HG02884 (cell line): Measurements from ENCODE around the gene MUC22.
"Not testable (repeated sequence)": the region's sequence is repeated elsewhere in the genome, so short reads cannot be mapped to it uniquely, and the experiment has no call there.

Source experiments
- ATAC-seq: cut with Tn5 transposase; IDR thresholded peaks from one replicate; pipeline ENCODE4 v1.9.1; 2021; ENCODE audit warnings: mild to moderate bottlenecking, moderate library complexity; ENCODE audit not compliant: unreplicated experiment

The MUC22 gene

DNA sequence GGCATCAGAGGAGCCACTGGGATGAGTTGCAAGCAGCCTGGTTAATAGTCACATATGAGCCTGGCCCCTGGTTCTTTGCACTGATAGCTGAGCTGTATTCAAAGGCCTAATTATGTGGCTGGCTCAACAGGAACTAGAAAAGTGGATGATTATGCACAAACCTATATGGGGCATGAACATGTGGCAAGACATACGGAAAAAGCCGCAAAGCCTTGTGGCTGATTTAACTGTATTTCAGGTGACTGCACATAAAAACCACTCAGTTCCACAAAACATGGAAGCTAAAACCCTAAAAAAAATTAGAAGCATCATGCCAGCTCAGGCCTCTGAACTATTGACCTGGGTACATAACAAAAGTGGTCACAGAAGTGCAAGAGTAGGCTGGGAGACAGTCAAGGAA is 13.0 kb upstream of the MUC22 start:
- no peak for ATAC-seq

- no peak for ATAC-seq
These were observed 11.5 kb upstream of the MUC22 start for GRCh38 chr6:30998785-30999184.

DNA sequence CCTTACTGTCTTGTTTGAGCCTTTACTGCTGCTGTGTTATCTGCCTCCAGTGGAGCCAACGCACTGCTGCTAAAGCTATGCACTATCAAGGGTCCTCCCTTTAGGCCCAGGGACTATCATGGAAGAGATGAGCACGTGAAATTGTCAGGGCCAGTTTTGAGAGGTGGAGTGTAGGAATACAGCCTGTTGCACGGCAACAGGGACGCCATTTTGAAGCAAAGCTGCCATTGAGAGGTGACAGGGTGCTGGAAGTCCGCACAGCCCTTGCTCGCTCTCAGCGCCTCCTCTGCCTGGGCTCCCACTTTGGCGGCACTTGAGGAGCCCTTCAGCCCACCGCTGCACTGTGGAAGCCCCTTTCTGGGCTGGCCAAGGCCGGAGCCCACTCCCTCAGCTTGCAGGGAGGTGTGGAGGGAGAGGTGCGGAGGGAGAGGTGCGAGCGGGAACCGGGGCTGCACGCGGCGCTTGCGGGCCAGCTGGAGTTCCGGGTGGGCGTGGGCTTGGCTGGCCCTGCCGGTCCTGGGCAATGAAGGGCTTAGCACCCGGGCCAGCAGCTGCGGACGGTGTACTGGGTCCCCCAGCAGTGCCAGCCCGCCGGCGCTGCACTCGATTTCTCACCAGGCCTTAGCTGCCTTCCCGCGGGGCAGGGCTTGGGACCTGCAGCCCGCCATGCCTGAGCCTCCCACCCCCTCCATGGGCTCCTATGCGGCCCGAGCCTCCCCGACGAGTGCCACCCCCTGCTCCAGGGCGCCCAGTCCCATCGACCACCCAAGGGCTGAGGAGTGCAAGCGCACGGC is 10.0 kb upstream of the MUC22 start:
- not testable (repeated sequence) for ATAC-seq

DNA sequence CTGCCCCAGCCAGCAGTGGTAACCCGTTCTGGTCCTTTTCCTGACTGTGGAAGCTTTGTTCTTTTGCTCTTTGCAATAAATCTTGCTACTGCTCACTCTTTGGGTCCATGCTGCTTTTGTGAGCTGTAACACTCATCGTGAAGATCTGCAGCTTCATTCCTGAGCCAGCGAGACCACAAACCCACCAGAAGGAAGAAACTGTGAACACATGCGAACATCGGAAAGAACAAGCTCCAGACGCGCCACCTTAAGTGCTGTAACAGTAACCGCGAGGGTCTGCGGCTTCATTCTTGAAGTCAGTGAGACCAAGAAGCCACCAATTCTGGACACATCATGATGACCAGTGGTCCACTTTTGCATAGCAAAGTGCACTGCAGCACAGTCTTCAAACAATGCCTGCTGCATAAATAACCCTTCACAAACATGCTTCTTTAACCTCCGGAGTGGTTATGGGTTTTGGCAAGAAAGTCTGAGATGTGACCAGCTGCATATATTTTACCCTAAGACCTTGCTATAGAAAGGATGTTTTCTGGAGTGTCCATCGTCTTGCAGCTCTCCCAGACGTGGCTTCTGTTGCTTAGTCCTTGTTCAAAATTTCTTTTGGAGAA is 8.9 kb upstream of the MUC22 start:
- ATAC-seq, result no peak

GRCh38 chr6:31002471-31002870 is 7.8 kb upstream of the MUC22 start:
- no peak for ATAC-seq

- no peak for ATAC-seq
These were observed 5.5 kb upstream of the MUC22 start for GRCh38 chr6:31004794-31005193.

DNA sequence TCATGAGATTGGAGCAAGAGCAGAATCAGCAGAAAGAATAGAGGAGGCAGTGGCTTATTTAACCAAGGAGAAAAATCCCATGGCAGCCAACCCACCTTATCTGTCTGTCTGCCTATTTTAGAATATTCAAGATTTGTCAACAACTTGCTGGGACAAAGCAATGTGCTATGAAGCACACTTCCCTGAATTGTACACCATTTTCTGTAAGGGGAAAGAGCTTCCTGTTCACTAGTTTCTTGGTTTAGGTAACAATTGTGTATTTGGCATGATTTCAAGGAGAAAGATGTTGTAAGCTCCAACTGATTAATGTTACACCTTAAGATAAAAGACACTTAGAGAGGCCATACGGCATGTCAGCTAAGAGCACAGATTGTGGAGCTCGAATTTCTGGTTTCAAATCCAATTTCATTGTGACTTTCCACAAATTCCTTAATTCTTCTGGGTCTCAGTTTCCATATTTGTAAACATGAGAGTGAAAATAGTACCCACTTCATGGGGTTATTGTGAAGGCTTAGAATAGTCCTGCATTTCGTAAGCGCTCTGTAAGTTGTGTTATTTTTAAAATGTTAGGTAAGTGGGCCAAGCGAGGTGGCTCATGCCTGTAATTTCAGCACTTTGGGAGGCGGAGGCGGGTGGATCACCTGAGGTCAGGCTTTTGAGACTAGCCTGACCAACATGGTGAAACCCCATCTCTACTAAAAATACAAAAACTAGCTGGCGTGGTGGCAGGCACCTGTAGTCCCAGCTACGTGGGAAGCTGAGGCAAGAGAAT is 4.8 kb upstream of the MUC22 start:
- no peak for ATAC-seq

DNA sequence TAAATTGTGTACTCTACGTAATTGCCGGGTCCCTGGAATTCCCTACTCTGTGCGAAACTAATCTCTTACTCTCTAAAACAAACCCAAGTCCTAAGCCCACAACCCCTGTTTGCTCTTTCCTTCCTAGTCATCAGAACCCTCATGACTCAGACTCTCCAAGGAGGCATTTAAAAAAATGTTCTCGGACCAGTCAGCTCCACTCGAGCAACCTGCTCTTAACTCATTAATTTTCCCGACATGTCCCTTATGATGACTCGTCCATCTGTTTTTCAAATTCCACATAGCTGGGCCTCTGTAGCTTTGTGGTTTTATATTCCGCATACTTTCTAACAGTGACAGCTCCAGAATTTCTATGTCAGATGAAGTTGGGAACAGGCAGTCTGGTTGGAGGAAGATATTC is 2.6 kb upstream of the MUC22 start:
- ATAC-seq, result no peak

GRCh38 chr6:31008165-31008564 is 2.1 kb upstream of the MUC22 start:
- ATAC-seq, result no peak

- ATAC-seq, result no peak
These were observed 543 bp upstream of the MUC22 start for GRCh38 chr6:31009731-31010130.

- ATAC-seq, result no peak
These were observed 879 bp downstream of the MUC22 start for GRCh38 chr6:31011153-31011552.

- no peak for ATAC-seq
These were observed 6.5 kb downstream of the MUC22 start for GRCh38 chr6:31016659-31017299.

DNA sequence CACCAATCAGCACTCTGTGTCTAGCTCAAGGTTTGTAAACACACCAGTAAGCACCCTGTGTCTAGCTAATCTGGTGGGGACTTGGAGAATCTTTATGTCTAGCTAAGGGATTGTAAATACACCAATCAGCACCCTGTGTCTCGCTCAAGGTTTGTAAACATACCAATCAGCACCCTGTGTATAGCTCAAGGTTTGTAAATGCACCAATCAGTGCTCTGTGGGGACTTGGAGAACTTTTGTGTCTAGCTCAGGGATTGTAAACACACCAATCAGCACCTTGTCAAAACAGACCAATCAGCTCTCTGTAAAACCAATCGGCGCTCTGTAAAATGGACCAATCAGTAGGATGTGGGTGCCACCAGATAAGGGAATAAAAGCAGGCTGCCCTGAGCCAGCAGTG is 7.2 kb downstream of the MUC22 start:
- not testable (repeated sequence) for ATAC-seq

- ATAC-seq, result no peak
These were observed 9.8 kb downstream of the MUC22 start for GRCh38 chr6:31020057-31020456.

DNA sequence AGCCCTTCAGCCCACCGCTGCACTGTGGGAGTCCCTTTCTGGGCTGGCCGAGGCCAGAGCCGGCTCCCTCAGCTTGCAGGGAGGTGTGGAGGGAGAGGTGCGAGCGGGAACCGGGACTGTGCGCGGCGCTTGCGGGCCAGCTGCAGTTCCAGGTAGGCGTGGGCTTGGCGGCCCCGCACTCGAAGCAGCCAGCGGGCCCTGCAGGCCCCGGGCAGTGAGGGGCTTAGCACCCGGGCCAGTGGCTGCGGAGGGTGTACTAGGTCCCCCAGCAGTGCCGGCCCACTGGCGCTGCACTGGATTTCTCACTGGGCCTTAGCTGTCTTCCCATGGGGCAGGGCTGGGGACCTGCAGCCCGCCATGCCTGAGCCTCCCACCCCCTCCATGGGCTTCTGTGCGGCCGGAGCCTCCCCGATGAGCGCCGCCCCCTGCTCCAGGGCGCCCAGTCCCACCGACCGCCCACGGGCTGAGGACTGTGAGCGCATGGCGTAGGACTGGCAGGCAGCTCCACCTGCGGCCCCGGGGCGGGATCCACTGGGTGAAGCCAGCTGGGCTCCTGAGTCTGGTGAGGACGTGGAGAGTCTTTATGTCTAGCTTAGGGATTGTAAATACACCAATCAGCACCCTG is 10.5 kb downstream of the MUC22 start:
- not testable (repeated sequence) for ATAC-seq

DNA sequence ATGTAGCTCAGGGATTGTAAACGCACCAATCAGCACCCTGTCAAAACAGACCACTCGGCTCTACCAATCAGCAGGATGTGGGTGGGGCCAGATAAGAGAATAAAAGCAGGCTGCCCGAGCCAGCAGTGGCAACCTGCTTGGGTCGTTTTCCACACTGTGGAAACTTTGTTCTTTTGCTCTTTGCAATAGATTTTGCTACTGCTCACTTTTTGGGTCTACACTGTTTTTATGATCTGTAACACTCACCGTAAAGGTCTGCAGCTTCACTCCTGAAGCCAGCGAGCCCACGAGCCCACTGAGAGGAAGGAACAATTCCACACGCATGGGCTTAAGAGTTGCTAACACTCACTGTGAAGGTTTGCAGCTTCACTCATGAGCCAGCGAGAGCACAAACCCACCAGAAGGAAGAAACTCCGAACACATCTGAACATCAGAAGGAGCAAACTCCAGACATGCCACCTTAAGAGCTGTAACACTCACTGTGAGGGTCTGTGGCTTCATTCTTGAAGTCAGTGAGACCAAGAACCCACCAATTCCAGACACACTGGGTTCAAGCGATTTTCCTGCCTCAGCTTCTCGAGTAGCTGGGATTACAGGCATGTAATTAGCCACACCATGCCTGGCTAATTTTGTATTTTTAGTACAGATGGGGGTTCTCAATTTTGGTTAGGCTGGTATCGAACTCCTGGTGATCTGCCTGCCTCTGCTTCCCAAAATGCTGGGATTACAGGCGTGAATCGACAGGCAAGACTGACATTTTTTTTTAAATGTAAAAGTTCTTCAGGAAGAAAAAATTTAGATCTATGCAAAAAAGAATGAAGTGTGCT is 11.6 kb downstream of the MUC22 start:
- not testable (repeated sequence) for ATAC-seq

DNA sequence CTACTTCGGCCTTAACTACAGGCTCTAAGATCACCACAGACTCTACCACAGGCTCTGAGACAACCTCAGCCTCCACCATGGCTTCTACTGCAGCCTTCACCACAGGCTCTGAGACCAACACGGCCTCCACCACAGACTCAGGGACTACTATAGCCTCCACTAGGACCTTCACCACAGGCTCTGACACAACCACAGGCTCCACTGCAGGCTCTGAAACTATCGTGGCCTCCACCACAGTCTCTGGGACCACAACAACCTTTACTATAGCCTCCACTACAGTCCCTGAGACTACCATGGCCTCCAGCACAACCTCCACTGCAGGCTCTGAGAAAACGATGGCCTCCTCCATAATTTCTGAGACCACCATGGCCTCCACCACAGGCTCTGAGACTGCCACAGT is 15.3 kb downstream of the MUC22 start:
- ATAC-seq, result no peak

DNA sequence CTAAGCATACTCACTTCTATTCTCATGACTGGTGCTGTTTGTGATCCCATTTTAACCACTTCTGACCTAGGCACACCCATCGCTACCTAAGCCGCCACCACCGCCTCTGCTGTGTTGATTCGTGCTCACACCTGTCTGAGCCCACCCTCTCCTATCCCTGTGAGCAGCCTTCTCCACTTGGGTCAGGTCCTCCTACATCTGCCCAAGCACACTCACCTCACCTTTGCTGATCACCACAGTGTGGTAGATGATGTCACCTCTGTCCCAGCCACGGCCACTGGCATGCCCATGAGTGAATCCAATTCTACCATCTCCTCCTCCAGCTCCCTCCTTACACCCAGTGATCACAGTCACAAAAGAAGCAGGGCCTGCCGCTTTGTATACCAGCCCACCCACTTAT is 20.8 kb downstream of the MUC22 start:
- ATAC-seq, result no peak

GRCh38 chr6:31033075-31033474 is 22.8 kb downstream of the MUC22 start:
- ATAC-seq, result no peak

GRCh38 chr6:31035862-31036497 is 25.7 kb downstream of the MUC22 start:
- no peak for ATAC-seq
